ENCODE data around the gene NSG1. TPM values are rescaled to one million over a fixed set of nuclear protein-coding genes. Genes with fewer than 3 reads are reported as not detected.

NSG1 gene
- total and polyA plus RNA-seq, 9 of the 15 experiments (the other 6 are each of a cell fraction or from before 2014, with no cell fraction given) = not detected

DNA sequence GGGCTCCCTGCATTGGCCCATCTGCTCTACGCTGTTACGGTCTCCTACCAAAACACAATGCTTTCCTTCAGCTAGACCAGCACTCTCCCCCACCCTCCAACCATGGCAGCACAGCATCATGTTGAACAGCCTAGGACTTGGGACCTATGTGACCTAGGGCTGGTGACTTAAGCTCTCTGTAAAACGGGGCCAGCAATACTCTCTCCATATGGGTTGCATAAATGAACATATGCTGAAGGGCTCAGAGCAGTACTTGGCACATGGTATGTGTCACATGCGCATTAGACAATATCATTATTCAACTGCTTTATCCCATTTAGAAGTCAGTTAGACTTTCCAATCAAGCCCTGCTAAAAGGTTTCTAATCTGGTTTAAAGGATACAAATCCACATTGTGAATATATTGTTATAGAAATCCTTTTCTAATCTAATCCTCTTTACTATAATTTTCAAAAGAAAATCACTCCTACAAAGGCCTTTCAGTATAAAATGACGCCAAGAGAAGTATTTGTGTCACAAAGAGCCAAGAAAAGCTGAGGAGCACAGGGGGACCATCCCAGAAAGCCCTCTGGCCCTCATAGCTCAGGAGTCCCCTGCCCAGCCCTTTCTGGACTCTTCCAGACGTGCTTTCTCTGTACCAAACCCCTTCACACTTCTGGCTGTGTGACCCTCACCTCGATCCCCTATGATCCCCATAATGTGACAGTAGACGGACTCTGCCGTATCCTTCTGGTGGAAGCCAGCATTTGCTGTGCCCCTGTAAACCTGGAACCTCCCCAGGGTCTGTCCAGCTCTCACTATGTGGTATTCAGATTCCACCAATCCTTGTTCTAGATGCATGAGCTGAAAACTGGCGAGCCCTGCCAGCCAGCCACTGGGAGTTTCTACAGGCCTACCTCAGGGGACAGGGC lies 42.3 kb downstream of the NSG1 start (continued):
- TF ChIP-seq MEF2A (IDR thresholded peaks at IDR 0.05; ENCODE audit: control insufficient read depth, low read depth, low read length) = no peak
- no peak for TF ChIP-seq SMARCA4 (IDR thresholded peaks at IDR 0.05)

DNA sequence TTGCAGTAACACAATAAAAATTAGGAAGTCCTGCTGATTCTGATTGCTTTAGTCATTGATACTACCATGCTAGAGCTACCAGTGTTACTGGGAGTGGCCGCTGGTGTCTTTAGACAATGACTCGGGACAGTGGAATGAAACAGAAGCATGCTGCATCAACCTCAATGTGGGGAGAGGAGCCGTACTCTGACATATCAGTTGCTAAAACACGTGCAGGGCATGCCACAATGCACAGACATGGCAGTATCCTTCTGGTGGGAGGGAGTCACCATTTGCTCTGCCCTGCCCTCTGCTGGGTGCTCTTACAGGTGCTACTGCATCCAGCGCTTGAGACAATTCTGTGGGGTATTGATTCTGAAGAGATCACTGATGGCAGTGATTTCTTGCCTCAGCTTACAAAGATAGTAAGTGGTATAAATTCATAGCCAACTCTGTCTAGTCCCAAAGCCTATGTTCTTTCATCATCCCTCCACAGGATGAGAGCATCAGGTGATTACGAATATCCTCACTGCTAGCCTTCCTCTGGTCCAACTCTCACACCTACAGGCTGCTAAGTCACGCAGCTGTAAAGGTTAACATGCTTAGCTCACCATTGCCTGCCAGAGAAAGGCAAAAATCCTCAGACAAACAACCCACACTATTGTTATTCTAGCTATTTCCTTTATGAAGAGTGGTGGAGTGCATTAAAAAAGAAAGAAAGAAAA lies 43.7 kb downstream of the NSG1 start:
- Histone ChIP-seq H2AFZ (ENCODE audit: low read depth, low read length) (no peak overlapping the region), H3K27ac (ENCODE audit: extremely low read depth, low read depth, low read length) (no peak overlapping the region), H3K27me3 (ENCODE audit: control insufficient read depth in 2 of 2, insufficient read depth in 2 of 2, low read length in 2 of 2) (no peaks in the 10 kb centered on the region), H3K9ac (ENCODE audit: insufficient read depth in 1 of 2, low read depth in 2 of 2, low read length in 2 of 2) (no peak overlapping the region), H3K36me3 (ENCODE audit: control insufficient read depth, insufficient read depth, low read length) (peaks cover 6% of the 10 kb centered on the region; the same call in 1 of the 3 replicates), H3K4me1 (replicated peaks in 1 of 2; ENCODE audit: control insufficient read depth in 2 of 2, insufficient read depth in 2 of 2, low read length in 2 of 2) (no peaks in the 10 kb centered on the region), H3K4me3 (no peak overlapping the region), H3K9me3 (replicated peaks; ENCODE audit: control insufficient read depth, insufficient read depth, low read depth, low read length) (no peaks in the 10 kb centered on the region), H4K20me1 (replicated peaks; ENCODE audit: control insufficient read depth, insufficient read depth, low read length) (no peaks in the 10 kb centered on the region), H3K4me2 (ENCODE audit: insufficient read depth, low read length) (no peak overlapping the region), H3K79me2 (ENCODE audit: control insufficient read depth, insufficient read depth, low read length) (no peaks in the 10 kb centered on the region), H3K9me1 (ENCODE audit: control insufficient read depth, insufficient read depth, low read length) (no peaks in the 10 kb centered on the region)
- DNase-seq (ENCODE audit: extremely low read depth in 1 of 4, low spot score in 3 of 4) = peak; percentile 65 to 79 (median 71)
- ATAC-seq = peak; percentile 98
- CTCF ChIA-PET (ENCODE audit: low intra/inter-chr PET ratio) = interaction anchor here (0.7 to 1.3 kb wide), 2 partner anchors 170 to 171 kb away, joined by 3 to 6 read pairs; no protein-coding TSS in a partner anchor
- POLR2A ChIA-PET = interaction anchor here (0.6 to 1.4 kb wide), 3 partner anchors 9 to 48 kb away, joined by 3 to 4 read pairs (median 3); no protein-coding TSS in a partner anchor
- intact Hi-C loops (cut with micrococcal nuclease) = loop anchor here (10.0 kb wide), 1 partner anchor 176 kb away; no protein-coding TSS in a partner anchor
- BruUV-seq (replicated peaks) = no TSS peak
- FAIRE-seq = peak; percentile 97
- 37% methylated on average over 7 of the region's 7 CpGs for WGBS (ENCODE audit: insufficient coverage, low coverage, missing lambda C conversion rate)
- in situ Hi-C loops (cut with MboI) = no loop called here
- TF ChIP-seq SIN3A (IDR thresholded peaks at IDR 0.05; ENCODE audit: borderline replicate concordance in 2 of 2, control insufficient read depth in 1 of 2, low read depth in 2 of 2, low read length in 2 of 2) (no peak), RAD21 (CRISPR knock-in tag; conservative IDR thresholded peaks at IDR 0.05 in 1 of 2, IDR thresholded peaks at IDR 0.05 in 1 of 2) (peak in 1 of 2 experiments; percentile 60; a peak in 2 of 4 replicates), ZNF239 (CRISPR knock-in tag; IDR thresholded peaks at IDR 0.05) (no peak), YY1 (IDR thresholded peaks at IDR 0.05; ENCODE audit: borderline replicate concordance in 1 of 3, control insufficient read depth in 1 of 3, extremely low read depth in 1 of 3, insufficient read depth in 3 of 3, insufficient read length in 1 of 3, insufficient replicate concordance in 2 of 3, low read depth in 1 of 3, low read length in 2 of 3) (peak in 1 of 3 experiments; percentile 55), CREM (IDR thresholded peaks at IDR 0.05; ENCODE audit: low read depth) (0 out of 2 replicates have a peak, but pooled peaks have one; percentile 22), L3MBTL2 (IDR thresholded peaks at IDR 0.05) (peak; percentile 31; the same call in 1 of the 2 replicates), MTF1 (CRISPR knock-in tag; IDR thresholded peaks at IDR 0.05; ENCODE audit: borderline replicate concordance) (no peak)
- TF ChIP-seq, protein P1, sequence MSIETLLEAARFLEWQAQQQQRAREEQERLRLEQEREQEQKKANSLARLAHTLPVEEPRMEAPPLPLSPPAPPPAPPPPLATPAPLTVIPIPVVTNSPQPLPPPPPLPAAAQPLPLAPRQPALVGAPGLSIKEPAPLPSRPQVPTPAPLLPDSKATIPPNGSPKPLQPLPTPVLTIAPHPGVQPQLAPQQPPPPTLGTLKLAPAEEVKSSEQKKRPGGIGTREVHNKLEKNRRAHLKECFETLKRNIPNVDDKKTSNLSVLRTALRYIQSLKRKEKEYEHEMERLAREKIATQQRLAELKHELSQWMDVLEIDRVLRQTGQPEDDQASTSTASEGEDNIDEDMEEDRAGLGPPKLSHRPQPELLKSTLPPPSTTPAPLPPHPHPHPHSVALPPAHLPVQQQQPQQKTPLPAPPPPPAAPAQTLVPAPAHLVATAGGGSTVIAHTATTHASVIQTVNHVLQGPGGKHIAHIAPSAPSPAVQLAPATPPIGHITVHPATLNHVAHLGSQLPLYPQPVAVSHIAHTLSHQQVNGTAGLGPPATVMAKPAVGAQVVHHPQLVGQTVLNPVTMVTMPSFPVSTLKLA (conservative IDR thresholded peaks at IDR 0.05) = peak; percentile 45 to 56; a peak in 2 of 4 replicates
- TF ChIP-seq, protein P2, sequence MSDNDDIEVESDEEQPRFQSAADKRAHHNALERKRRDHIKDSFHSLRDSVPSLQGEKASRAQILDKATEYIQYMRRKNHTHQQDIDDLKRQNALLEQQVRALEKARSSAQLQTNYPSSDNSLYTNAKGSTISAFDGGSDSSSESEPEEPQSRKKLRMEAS (CRISPR knock-in tag; IDR thresholded peaks at IDR 0.05) = peak; percentile 38
- TF ChIP-seq, protein P3, sequence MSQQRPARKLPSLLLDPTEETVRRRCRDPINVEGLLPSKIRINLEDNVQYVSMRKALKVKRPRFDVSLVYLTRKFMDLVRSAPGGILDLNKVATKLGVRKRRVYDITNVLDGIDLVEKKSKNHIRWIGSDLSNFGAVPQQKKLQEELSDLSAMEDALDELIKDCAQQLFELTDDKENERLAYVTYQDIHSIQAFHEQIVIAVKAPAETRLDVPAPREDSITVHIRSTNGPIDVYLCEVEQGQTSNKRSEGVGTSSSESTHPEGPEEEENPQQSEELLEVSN (IDR thresholded peaks at IDR 0.05; ENCODE audit: borderline replicate concordance in 1 of 2, extremely low read depth in 1 of 2, insufficient read depth in 1 of 2, insufficient read length in 1 of 2, low read depth in 1 of 2, low read length in 1 of 2, poor library complexity in 1 of 2, severe bottlenecking in 1 of 2) = peak in 1 of 2 experiments; percentile 35
